Measurements from ENCODE around the gene ZNF800. TPM values are rescaled to one million over a fixed set of nuclear protein-coding genes. Genes with fewer than 3 reads are reported as not detected.

The ZNF800 gene
- 11.4 and 12.7 TPM in 2 replicates for total RNA-seq

GRCh38 chr7:127392566-127393367, at the start of gene ZNF800:
TSS of gene ZNF800 (minus strand) at chr7:127392708. CDS start at chr7:127391557, 1,151 bp downstream.

Other genes with a start within 250 kb of the ZNF800 start
- under 0.01 TPM in 1 of 2 replicates, not detected in the other for gene GRM8, start 139.8 kb downstream of the ZNF800 start, total RNA-seq
- 18.0 and 19.5 TPM in 2 replicates for gene GCC1, start 192.9 kb upstream of the ZNF800 start, total RNA-seq
- 296 and 338 TPM in 2 replicates for gene ARF5, start 195.7 kb upstream of the ZNF800 start, total RNA-seq
- gene FSCN3, start 201.0 kb upstream of the ZNF800 start, total RNA-seq: 6.1 and 6.3 TPM in 2 replicates
- gene PAX4, start 225.4 kb upstream of the ZNF800 start, total RNA-seq: not detected in 2 replicates